Esophagus muscularis mucosa (tissue), 3 donors: ENCODE measurements around the gene LSMEM2.

Experiments
- EP300 ChIP-seq: sonication (generic); formaldehyde crosslinking; IDR thresholded peaks from one replicate; pipeline ENCODE4 v1.6.1; 2017; ENCODE audit warnings: antibody characterized with exemption
- TF ChIP-seq, protein P1 (sequence below), 3 experiments: fragments of 200-600 bp in 2 of 3; fragments of 450-650 bp in 1 of 3; sonication (generic) in 2 of 3; IDR thresholded peaks; one replicate each; pipeline ENCODE4 v1.5.1; 2017 to 2019; ENCODE audit warnings: antibody characterized with exemption in 3 of 3, mild to moderate bottlenecking in 2 of 3, moderate library complexity in 1 of 3

DNA sequence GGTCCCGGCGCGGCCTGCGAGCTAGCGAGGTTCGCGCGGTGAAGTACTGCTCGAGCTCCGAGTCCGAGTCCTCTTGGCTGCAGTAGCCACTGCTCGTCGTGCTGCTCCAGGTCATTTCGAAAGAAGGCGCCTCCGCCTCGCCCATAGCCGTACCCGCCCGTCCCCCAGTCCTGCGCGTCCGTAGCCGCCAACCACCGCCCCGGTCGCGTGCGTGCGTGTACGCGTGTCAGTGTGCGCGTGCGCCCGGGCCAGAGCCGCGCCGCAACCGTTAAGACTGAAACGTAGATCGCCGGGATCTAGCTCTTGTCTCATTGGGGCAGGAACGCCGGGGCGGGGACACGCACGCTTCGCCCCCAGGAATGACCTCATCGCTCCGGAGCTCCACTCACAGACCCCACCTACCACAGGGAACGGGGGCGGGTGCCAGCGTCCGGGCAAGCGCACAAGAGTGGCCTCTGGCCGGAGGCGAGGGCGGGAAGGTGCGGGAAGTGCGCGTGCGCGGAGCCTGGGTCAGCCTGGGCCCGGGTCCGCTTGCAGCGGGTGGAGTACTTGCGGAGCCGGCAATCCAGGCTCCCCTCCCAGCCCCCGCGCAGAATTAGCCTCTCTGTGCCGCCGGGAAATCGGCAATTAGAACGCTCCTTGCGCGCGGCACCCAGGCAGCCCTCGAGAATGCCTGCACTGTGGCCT, 58.4 kb downstream of the LSMEM2 start:
- TF ChIP-seq, protein P1, sequence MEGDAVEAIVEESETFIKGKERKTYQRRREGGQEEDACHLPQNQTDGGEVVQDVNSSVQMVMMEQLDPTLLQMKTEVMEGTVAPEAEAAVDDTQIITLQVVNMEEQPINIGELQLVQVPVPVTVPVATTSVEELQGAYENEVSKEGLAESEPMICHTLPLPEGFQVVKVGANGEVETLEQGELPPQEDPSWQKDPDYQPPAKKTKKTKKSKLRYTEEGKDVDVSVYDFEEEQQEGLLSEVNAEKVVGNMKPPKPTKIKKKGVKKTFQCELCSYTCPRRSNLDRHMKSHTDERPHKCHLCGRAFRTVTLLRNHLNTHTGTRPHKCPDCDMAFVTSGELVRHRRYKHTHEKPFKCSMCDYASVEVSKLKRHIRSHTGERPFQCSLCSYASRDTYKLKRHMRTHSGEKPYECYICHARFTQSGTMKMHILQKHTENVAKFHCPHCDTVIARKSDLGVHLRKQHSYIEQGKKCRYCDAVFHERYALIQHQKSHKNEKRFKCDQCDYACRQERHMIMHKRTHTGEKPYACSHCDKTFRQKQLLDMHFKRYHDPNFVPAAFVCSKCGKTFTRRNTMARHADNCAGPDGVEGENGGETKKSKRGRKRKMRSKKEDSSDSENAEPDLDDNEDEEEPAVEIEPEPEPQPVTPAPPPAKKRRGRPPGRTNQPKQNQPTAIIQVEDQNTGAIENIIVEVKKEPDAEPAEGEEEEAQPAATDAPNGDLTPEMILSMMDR (IDR thresholded peaks at IDR 0.05), result no peak
- TF ChIP-seq EP300, result no peak
